SH-SY5Y (cell line): ENCODE results near the gene CEP170B.

Source experiments
- GATA2 ChIP-seq: IDR thresholded peaks from 2 replicates; pipeline ENCODE4 v1.6.1; 2011; ENCODE audit warnings: mild to moderate bottlenecking, low read depth, low read length
- GATA3 ChIP-seq: IDR thresholded peaks from 2 replicates; pipeline ENCODE4 v1.6.1; 2011; ENCODE audit warnings: low read depth, mild to moderate bottlenecking, low read length, moderate library complexity

DNA sequence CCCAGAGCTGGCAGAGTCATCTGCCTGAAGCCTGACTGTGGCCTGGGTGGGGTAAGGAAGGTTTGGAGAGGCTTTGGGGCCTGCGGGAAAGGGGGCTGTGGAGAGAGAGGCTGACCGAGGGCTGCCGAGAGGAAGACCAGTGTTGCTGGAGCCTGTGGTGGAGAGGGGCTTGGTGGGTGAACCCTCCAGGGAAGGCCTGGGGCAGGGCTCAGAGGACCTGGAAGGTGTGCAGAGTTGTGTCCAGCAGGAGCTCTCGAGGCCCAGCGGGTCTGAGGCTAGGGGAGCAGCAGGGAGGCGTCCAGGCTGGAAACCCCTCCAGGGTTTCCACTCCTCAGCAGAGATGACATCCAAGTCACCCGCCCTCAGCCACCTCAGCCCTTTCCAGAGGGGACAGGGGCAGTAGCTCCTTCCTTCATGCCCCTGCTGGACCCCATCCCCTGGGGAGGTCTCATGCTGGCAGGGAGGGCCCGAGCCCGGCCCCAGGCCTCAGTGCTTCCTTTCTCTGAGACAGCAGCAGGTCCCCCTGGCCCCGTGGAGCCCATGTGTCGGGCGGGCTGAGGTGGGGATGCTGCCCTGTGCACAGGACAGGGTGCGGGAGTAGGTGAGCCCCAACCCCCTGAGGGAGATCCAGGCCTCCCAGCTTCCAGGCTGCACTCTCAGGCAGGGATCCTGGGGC is 8.4 kb downstream of the CEP170B start:
- TF ChIP-seq GATA3, result no peak
- no peak for TF ChIP-seq GATA2
